HG03469 (cell line): Measurements from ENCODE around the gene P2RY10.
"Not testable (repeated sequence)": the region's sequence is repeated elsewhere in the genome, so short reads cannot be mapped to it uniquely, and the experiment has no call there.

ENCODE experiments used
- ATAC-seq: cut with Tn5 transposase; IDR thresholded peaks from one replicate; pipeline ENCODE4 v1.9.1; 2021; ENCODE audit warnings: mild to moderate bottlenecking, moderate library complexity, moderate number of reproducible peaks; ENCODE audit not compliant: unreplicated experiment

The P2RY10 gene, protein sequence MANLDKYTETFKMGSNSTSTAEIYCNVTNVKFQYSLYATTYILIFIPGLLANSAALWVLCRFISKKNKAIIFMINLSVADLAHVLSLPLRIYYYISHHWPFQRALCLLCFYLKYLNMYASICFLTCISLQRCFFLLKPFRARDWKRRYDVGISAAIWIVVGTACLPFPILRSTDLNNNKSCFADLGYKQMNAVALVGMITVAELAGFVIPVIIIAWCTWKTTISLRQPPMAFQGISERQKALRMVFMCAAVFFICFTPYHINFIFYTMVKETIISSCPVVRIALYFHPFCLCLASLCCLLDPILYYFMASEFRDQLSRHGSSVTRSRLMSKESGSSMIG

DNA sequence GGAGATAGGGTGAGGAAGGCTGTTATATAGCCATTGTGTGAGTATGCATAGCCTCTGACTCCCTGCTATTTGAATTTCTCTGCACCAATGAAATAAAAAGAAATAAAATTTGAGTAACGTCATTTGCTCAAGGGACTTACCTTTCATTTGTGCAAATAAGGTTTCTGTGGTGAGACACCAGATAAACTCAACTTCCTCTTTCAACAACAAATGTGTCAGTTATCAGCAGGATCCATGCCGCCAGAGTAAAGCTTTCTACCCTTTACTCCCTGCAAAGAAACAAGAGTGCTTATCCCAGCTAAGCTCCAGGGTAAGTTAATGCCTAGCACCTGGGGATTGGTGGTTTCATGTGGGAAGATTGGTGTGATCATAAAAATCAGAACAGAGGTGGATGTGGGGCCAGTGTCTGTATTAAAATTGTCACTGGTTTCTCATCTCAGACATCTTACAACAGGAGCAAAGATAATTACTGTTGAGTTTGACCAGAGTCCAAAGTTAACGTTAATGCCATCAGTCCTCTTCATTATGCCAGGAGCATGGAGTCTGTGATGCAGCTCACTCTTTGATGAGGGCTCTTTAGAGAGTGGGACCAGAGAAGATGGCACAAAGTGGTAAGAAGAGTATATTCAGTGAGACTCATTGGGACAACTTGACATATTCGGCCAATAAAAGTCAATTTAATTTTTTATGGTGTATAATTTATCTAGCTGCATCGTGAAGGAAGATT lies at the start of gene P2RY10:
TSS of gene P2RY10 (plus strand) at position 206 of the 727 bp plus-strand sequence. CDS start 15,130 bp downstream, outside the sequence.
- ATAC-seq, result peak; percentile 48

DNA sequence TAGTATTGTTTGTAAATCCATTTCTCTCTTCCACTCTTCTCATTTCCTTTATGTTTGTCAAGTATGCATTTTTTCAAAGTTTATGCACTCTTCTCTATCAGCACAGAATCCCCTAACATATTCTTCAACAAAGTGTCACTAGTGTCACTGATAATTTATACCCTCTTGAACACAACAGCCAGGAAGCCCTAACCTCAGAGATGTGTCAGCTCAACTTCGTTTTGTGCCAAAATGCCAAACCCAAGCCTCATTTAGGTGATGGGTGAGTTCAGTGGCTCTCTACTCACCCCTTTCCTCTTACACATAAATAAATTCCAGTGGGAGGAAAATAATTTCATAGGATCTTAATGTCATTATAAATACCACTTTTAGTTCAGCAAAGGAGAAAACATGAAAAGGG lies 22.4 kb upstream of the P2RY10 start:
- no peak for ATAC-seq

DNA sequence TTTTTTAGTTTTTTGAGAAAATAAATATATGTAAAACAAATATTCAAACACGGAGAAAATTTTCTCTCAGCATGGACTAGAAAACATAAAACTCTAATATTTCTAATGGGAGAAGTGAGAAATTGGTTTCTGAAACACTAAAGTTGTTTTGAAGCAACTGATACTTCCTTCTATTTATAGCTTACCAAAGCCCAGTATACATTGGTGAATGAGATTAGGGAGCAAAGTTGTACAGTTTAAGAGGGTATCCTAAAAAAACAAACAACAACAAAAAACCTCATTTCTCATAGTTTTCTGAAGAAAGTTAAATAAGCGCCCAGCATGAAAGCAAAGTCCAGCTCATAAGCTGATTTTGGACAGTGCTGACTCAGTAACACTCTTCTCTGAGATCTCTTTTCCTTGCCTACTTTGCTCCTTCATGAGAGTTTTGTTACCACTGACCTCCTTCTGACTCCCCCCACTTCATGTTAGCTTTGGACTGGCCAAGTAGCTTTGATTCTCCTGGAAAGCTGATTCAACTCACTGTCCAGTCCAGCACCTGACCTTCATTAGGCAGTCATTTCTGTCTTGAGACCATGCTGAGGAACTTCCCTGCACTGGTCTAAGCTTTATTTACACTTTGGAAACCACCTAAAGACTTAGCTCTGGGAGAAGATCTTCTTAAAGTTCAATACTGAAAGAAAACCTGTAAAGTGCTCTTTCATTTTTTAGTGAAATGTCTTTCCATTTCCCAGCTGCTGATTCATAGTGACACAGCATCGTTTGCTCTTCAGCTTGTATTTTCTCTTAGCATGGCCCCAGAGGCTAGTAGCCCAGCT lies 21.8 kb upstream of the P2RY10 start:
- peak; percentile 83 for ATAC-seq

DNA sequence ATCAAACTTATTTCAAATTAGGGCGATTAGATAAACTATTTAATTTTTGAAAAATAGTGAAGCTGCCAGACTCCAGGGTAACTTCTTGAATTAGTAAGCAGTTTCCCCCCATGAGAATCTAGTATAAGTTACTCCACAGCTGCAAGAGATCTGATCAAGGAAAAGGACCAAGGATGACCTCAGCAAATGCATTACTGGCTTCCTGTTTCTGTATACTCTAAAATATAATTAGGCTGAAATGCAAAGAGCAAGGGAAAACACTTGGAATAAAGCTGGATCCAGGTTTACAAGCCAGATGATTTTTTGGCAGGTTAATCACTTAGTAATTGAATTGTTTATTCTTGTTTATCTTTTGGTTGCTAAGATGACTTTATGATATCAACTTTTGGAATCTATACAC lies 13.4 kb upstream of the P2RY10 start:
- ATAC-seq, result no peak

DNA sequence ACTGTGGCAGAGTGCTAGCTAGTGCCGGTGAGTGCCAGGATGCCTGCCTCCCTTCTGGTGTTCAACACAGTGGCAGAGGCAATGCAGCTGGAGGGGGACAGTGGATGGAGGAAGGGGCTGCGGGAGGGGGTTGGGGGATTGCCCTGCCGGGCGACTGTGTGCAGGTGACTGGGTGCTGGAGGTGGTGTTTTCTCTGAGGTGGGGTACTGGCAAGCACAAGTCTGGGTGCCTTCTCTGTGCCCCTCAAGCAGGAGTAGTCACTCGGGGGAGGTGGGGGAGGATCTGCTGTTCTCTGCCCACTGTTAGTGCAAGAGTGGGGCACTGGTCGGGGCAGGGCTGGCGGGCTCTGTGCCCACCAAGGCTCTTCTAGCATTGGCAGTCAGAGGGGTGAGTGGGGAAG lies 10.3 kb upstream of the P2RY10 start:
- no peak for ATAC-seq

DNA sequence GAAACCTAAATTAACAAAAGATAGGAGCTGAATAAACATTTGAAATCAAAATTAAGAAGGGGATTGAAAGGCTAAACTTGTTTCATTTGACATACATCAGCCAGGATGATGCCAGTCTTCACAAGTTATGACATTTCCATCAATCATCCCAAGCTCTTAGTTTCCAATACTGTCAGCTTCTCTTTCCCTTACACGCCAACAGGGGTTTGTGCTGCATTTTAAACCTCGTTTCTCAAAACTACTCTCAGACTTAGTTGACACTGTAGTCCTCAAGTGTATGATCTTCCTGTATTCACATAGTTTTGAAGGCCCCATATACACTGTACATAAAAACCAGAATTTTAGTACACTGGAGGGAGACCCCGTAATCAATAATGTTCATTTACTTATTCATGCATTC lies 840 bp upstream of the P2RY10 start:
- no peak for ATAC-seq

DNA sequence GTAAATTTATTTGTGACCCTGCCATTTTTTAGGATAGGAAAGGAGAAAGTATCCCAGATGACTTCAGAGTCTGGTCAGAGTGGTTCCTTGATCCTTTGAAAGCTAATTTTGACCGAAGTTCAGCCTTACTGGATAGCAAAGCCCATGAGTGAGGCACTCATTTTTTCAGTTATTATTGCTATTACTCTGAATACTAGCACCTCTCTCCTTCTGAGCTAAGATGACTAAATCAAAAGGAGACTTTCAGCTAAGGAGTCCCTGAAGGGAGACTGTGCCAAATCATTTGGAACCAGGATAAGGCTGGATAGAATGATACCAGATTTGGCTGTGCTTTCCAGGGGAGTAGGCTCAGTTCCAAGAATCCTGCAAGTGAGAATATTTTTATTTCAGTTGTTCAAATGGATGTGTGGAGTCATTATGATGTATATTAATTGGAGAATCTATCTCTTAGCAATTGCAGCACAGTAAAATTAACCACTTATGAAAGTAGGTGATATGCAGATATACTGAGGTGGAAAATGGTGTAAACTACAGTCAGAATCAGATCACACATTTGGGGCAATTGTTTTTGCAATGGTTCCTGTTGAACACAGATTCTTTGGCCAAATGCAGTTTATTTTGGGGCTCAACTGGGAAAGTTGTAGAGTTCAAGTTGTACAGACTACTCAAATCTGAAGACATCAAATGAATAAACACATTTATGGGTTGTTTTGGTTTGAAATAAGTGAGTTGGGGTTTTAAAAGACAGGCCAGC lies 1.2 kb downstream of the P2RY10 start:
- no peak for ATAC-seq

DNA sequence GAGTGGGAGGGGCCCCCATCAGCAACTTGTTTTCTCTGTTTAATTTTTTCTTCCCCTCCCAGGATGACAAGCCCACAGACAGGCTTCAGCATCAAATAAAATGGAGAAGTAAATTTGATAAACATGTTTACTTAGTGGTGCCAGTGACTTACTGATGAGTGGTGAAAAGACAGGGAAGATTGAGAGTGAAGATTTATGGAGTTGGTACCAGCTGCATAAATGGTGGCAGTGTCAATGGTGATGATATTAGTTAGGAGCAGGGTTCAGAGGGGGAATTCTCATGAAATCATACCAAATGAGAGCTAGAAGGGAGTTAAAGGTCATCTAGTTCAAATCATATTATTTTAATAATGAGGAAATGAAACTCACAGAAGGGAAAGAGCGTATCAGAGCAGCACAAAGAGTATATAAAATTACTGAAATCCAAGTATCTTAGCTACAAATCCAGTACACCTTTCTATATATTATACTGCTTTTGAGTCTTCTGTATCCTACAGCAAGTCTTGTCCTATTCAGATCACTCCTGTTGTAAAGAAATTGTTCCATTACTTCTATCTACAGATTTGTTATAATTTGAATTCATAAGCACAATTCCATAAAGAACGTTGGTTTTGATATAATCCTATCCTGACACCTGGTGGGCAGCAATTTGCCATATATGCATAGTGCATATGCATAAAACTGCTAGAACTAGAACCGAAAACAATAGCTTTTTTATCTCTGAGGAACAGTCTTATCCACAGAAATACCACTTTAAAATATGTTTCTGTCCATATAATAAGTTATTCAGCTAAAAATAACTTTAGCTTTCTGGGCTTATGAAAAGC lies 5.0 kb downstream of the P2RY10 start:
- ATAC-seq, result no peak

DNA sequence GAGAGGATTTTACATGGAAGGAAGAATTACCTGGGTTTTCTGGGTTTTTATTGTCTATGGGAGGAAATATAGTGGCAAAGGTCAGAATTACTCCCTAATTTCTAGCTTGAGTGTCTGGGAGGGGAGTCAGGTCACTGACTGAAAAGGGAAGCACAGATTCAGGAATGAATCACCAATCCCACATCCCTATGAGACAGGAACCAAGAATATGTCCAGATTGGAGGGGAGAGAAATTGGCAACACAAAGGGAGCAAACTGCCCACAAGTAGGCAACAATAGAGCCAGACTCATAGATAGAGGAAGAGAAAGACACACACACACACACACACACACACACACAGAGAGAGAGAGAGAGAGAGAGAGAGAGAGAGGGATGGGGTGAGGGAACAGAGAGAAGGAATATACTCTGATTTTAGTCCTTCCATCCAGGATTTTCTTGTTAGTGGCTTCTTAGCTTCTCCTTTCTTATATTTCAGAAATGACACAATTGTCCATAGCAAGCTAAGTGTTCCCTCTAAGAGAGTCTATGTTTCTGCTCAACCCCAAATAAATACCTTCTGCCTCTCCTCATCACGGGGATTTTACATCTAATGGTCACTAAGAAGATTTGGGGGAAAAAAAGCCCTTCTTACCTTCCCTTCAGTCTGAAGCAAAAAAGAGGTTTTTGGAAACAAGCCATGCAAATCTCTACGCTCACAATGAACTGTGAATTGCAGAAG lies 12.0 kb downstream of the P2RY10 start:
- peak; percentile 12 for ATAC-seq

DNA sequence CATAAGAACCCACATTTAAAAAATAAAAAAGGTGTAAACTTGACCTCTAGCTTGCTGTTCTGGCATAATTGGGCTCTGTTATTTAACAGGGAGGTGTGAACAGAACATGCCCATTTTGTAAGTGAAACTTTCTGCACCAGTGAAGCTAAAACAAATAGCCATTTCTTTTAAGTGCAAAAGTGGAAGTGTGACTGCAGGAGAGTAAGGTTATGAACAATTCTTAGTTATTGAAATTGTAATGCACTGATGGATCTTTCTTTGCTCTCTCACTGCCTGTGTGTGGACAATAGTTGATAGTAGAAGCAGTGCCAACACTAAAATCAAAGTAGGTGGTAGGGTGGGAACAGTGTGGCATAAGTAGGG lies 12.6 kb downstream of the P2RY10 start:
- ATAC-seq, result peak; percentile 84

DNA sequence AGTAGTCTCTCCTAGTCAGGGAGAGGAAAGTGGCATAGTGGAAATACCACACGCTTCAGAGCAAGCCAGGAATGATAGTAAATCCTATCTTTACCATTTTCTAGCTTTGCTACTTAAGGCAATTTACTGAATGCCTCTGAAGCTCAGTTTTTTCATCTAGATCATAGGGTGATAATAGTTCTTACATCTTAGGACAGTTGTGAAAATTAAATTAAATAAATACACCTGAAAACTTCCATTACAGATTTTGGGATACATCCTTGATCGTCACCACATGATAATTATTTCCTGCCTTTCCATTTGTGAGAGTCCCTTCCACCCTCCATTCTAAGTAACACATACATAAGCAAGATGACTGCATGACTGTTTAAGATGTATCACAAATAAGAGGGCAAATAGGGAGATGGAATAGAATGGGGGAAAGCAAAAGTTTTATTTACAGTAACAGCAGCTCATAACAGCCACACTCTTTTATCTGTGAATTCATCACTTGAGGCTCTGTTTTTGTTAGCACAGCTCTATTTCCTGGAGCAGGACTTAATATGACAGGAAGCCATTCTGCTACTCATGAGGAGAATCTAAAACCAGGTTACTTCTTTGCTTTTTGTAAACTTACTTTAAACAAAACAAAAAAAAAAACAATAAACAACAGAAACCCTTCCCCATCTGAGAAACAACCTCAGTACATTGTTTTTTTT lies 13.4 kb downstream of the P2RY10 start:
- no peak for ATAC-seq

DNA sequence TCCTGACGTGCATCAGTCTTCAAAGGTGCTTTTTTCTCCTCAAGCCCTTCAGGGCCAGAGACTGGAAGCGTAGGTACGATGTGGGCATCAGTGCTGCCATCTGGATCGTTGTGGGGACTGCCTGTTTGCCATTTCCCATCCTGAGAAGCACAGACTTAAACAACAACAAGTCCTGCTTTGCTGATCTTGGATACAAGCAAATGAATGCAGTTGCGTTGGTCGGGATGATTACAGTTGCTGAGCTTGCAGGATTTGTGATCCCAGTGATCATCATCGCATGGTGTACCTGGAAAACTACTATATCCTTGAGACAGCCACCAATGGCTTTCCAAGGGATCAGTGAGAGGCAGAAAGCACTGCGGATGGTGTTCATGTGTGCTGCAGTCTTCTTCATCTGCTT lies 15.7 kb downstream of the P2RY10 start:
- no peak for ATAC-seq

DNA sequence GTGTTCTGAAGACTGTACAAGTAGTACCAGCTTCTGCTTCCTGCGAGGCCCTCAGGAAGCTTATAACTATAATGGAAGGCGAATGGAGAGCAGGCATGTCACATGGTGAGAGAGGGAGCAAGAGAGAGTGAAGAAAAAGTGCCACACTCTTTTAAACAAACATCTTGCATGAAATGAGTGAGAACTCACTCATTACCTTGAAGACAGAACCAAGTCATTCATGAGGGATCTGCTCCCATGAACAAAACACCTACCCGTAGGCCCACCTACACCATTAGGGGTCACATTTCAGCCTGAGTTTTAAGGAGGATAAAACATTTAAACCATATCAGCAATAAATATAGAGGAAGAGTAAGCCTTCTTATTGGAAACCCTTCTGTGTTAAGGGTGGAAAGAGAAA lies 19.4 kb downstream of the P2RY10 start:
- no peak for ATAC-seq

DNA sequence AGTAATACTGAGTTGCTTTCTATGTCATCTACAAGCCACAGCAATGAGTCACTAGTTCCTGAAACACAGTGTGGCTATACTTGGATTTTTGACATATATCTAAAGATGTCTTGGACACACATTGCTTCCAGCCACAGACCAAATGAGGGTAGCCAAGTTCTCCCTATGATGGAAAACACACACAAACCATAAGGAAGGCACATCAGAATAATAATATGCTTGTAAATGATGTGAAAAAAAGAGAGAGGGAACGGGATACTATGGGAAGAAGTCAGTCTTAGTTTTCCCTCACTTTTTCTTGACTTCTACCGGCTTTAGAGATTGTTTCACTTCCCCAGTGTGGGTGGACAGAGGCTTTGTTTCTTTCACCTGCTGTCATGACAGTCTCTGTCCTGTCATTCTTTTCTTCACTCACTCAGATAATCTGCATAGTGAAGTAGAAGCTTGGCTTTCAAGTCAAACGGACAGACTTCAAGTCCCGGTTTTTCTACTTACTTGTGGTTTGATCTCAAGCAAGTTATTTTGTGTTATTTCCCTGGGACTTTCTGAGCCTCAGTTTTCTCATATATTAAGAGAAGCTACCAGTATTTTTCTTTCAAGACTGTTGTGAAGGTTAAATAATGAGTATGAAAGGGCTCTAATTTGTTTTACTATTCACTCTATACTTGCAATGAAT lies 34.7 kb downstream of the P2RY10 start:
- peak; percentile 97 for ATAC-seq

DNA sequence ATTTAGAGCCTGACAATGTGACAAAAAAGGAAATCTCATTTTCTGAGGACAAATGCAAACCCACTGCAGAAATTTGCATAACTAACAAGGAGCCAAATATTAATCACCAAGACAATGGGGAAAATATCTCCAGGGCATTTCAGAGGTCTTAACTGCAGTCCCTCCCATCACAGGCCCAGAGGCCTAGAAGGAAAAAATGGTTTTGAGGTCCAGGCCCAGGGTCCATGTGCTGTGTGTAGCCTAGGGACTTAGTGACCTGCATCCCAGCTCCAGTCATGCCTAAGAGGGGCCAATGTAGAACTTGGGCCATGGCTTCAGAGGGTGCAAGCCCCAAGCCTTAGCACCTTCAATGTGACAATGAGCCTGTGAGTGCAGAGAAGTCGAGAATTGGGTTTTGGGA lies 44.2 kb downstream of the P2RY10 start:
- no peak for ATAC-seq

DNA sequence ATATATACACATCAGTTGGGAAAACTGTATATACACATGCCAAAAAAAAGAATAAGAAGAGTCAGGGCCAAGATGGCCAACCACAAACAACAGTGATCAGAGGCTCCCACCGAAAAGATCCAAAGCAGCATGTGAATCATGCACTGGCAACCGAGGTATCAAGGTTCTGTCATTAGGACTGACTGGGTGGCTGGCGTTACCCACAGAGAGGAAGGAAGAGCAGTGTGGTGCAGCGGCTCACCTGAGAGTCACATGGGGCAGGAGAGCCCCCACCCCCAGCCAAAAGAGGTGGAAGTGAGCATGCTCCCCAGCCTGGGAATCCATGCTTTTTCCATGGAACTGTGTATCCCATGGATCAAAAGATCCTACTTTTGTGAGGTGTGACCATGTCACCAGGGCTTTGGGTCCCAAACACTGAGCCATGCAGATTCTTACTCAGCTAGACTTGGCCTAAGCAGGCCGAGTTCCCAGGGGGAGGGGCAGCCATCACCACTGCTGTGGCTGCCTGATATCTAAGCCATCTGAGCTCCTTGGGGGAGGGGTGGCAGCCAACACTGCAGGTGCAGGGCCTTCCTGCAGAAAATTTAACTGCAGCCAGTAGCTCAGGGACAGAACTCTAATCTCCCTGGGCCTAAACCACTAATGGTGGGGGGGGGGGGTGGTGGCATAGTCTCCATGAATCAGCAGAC lies 52.8 kb downstream of the P2RY10 start:
- no peak for ATAC-seq

DNA sequence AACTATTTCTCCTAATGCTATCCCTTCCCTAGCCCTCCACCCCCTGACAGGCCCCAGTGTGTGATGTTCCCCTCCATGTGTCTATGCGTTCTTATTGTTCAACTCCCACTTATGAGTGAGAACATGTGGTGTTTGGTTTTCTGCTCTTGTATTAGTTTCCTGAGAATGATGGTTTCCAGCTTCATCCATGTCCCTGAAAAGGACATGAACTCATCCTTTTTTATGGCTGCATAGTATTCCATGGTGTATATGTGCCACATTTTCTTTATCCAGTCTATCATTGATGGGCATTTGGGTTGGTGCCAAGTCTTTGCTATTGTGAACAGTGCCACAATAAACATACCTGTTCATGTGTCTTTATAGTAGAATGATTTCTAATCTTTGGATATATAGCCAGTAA lies 62.3 kb downstream of the P2RY10 start:
- ATAC-seq, result not testable (repeated sequence)
